Activated naive CD4-positive, alpha-beta T cell treated with anti-CD3 and anti-CD28 coated beads, Interleukin-2, amount 10 ng/mL, durations not matched to agents 7 days and 5 days (primary cell): Measurements from ENCODE around the gene GVQW3.

ENCODE experiments used
- CTCF ChIA-PET: fragments of 350-600 bp; sonication (Branson Sonifier 250); formaldehyde crosslinking; loops from one replicate; lab custom pipeline; 2021; ENCODE audit warnings: antibody characterized with exemption; lab: Charles Lee
- DNase-seq: peaks from one replicate; pipeline ENCODE4 v3.0.0-alpha.2; 2020
- H3K27ac Mint-ChIP-seq: one replicate; pipeline ENCODE4 v1.8.0; 2021; ENCODE audit warnings: mild to moderate bottlenecking, moderate library complexity, mixed read lengths
- H3K27me3 Mint-ChIP-seq: one replicate; pipeline ENCODE4 v1.8.0; 2021; ENCODE audit warnings: mild to moderate bottlenecking, mixed read lengths
- H3K36me3 Mint-ChIP-seq: one replicate; pipeline ENCODE4 v1.8.0; 2021; ENCODE audit warnings: mixed read lengths
- H3K4me1 Mint-ChIP-seq: one replicate; pipeline ENCODE4 v1.8.0; 2021; ENCODE audit warnings: mixed read lengths
- H3K4me3 Mint-ChIP-seq: one replicate; pipeline ENCODE4 v1.8.0; 2021; ENCODE audit warnings: mild to moderate bottlenecking, moderate library complexity, mixed read lengths
- H3K9me3 Mint-ChIP-seq: one replicate; pipeline ENCODE4 v1.8.0; 2021; ENCODE audit warnings: mixed read lengths

Gene GVQW3

DNA sequence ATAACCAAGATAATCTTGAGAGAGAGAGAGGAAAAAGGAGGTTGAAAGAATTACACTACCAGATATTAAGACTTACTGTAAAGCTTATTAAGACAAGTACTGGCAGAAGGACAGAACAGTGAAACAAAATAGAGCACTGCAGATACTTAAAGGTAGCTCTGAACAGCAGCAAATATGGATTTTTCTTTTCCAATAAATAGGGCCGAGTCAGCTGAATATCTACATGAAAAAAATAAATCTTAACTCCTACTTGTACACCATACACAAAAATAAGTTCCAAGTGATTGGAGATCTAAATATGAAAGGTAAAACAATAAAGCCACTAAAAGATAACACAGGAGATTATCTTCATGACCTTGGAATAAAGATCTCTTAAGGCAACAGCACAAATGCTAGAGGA is 12.6 kb upstream of the GVQW3 start:
- Mint-ChIP-seq H3K4me1 (peaks cover 14% of the 10 kb centered on the region), H3K27me3 (no peaks in the 10 kb centered on the region), H3K27ac (no peak overlapping the region), H3K9me3 (no peaks in the 10 kb centered on the region), H3K36me3 (peaks cover 5% of the 10 kb centered on the region), H3K4me3 (no peak overlapping the region)
- CTCF ChIA-PET = no interaction called here
- no peak for DNase-seq

DNA sequence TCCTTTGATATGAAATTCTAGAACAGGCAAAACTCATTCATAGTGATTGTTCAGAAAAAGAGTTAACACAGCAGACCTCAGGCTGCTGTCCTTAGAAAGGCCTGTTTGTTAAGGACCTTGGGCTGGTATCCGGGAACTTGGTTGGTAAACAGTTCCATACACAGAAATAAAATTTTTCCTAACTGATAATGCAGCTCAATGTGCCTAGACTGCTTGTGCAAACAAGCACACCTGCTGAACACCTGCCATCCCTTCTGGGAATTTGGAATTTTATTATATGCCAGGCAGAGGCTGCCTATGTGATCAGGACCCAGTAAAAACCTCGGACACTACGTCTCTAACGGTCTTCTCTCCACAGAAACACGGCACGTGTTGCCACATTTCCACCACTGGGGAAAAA is 11.7 kb upstream of the GVQW3 start:
- Mint-ChIP-seq H3K27me3 (no peaks in the 10 kb centered on the region), H3K4me1 (peaks cover 17% of the 10 kb centered on the region), H3K4me3 (no peak overlapping the region), H3K36me3 (peaks cover 3% of the 10 kb centered on the region), H3K27ac (no peak overlapping the region), H3K9me3 (no peaks in the 10 kb centered on the region)
- CTCF ChIA-PET = no interaction called here
- no peak for DNase-seq

DNA sequence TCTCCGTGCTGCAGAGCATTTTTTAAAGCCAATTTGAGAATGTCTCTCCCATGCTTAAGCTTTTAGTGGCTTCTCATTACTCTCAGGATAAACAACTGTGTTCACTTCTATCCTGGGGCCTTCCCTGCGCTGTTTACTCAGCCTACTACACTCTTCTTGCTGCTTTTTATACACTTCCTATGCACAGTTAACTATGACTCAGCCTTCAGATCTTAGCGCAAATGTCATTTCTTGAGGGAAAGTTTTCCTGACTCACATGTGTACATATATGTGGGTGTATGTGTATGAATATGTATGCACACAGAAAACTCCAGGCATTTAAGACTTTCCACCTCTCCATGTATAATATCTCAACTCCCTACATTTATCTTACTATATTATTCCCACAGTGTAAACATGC is 10.0 kb upstream of the GVQW3 start:
- no peak overlapping the region for H3K4me3 Mint-ChIP-seq

DNA sequence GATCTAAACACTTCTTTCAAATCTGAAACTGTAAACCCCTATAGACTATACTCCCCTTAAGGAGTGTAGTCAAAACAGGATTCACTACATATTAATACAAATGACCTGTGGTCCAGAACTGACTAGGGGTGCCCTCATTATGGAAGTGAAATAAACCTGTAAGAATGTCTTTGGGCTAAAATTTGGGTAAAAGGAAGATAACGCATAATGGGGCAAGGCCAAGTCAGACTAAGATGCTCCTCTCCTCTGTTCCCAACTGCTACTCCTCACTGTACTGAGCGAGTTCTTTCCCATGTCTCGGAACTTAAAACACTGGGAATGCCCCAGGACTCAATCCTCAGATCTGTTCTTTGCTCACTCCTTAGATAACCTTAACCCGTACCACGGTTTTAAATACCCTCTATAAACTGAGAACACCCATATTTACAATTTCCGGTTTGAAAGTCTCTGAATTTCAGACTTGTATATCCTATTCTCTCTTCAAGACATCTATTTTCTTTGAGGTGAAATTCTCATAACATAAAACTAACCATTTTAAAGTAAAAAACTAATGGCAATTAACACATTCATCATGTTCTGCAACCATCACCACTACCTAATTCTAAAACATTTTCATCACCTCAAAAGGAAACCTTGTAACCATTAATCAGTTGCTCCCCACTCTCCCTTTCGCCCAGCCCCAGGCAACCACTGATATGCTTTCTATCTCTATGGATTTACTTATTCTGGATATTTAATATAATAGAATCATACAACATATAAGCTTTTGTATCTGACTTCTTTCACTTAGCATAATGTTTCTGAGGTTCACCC is 4.2 kb upstream of the GVQW3 start:
- H3K36me3 Mint-ChIP-seq = peaks cover 5% of the 10 kb centered on the region
- H3K27me3 Mint-ChIP-seq = no peaks in the 10 kb centered on the region
- DNase-seq = no peak
- no peaks in the 10 kb centered on the region for H3K9me3 Mint-ChIP-seq
- H3K27ac Mint-ChIP-seq = no peak overlapping the region
- peaks cover 39% of the 10 kb centered on the region for H3K4me1 Mint-ChIP-seq
- H3K4me3 Mint-ChIP-seq = no peak overlapping the region
- CTCF ChIA-PET = no interaction called here

More for the DNA sequence above, 10.0 kb upstream of the GVQW3 start:
- CTCF ChIA-PET = no interaction called here
- H3K9me3 Mint-ChIP-seq = no peaks in the 10 kb centered on the region
- no peak overlapping the region for H3K27ac Mint-ChIP-seq
- no peaks in the 10 kb centered on the region for H3K27me3 Mint-ChIP-seq
- H3K36me3 Mint-ChIP-seq = no peaks in the 10 kb centered on the region
- peaks cover 16% of the 10 kb centered on the region for H3K4me1 Mint-ChIP-seq
- no peak for DNase-seq

DNA sequence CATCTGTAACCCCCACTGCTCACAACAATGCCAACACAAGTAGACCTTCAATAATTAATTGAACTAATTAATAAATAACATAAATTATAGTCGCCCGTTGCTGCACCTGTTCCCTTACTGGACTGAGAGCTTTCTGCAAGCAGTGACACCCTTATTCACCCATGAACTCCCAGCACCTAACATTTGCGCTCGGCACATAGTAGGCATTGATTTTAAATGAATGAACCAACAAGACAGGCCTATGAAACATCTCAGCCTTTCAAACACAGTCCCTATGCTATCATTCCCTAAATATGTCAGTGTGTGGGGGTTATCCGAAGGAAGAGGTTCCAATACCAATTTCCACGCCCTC is 1.3 kb upstream of the GVQW3 start:
- CTCF ChIA-PET = no interaction called here
- Mint-ChIP-seq H3K27ac (peak overlapping the region; percentile 96), H3K9me3 (no peaks in the 10 kb centered on the region), H3K27me3 (no peaks in the 10 kb centered on the region), H3K36me3 (peaks cover 8% of the 10 kb centered on the region), H3K4me3 (peak overlapping the region; percentile 97), H3K4me1 (peaks cover 48% of the 10 kb centered on the region)
- no peak for DNase-seq

DNA sequence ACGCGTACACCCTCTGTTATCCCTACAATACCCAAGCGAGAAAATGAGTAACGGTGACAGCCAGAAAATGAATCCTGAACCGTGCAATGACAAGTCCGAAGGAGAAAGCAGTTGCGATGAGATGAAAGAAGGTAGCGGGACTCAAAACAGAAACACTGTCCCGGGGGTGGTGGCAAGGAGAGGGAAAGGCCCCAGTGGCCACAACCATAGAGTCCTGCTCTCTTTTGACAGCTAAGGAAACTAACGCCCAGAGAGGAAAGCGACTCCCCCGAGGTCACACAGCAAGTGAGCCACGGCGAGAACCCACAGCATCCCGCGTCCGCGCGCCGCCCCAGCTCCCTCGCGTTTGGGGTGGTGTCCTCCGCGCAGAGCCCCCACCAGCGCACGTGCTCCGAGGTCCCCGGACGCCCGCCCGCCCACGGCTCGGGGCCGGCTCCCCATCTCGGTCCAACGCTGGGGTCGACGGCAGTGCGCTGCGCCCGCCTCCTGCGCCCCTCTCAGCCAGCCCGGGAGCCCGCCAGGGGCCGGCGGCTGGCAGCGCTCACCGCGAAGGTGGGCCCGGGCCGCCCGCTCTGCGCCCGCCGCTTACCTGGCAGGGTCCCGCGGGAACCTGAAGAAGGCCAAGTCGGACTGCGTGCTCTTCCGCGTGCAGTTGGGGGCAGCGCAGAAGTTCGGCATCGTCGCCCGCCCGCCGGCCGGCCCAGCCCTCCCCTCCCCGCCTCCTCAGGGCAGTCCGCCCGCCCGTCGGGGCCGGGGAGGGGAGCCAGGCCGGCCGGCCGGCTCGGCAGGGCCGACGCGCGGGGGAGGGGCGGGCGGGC is 755 bp upstream of the GVQW3 start:
- CTCF ChIA-PET = interaction anchor here (0.6 kb wide), 1 partner anchor 13 kb away, joined by 3 read pairs; no protein-coding TSS in a partner anchor
- DNase-seq = peak; percentile 71
- peaks cover 8% of the 10 kb centered on the region for H3K36me3 Mint-ChIP-seq

DNA sequence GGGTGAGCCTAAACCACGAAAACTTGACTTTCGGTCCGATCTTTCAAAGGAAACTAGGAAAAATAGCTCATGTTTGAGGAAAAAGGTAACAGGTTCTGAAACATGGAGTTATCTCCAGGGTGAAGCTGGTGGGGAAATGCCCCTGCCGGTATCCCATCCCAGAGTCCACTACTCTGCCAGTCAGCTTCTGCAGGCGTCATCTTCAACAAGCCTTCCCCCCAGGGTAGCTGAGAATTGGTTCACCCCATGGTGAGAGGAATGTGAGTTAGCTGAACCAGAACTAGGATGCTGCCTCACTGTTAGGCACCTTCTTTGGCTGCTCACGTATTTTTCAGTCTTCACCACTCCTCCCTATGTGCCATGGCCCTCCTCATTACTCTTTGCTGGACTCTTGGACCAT is 1.1 kb downstream of the GVQW3 start:
- Mint-ChIP-seq H3K4me3 (peak overlapping the region; percentile 86), H3K36me3 (peaks cover 8% of the 10 kb centered on the region), H3K27me3 (no peaks in the 10 kb centered on the region), H3K27ac (no peak overlapping the region), H3K4me1 (peaks cover 41% of the 10 kb centered on the region), H3K9me3 (no peaks in the 10 kb centered on the region)
- DNase-seq = no peak
- CTCF ChIA-PET = interaction anchor here (0.6 to 1.2 kb wide), 4 partner anchors 17 to 175 kb away, joined by 3 to 5 read pairs (median 4); no protein-coding TSS in a partner anchor

More for the DNA sequence above, 755 bp upstream of the GVQW3 start:
- no peaks in the 10 kb centered on the region for H3K27me3 Mint-ChIP-seq
- H3K4me1 Mint-ChIP-seq = peaks cover 46% of the 10 kb centered on the region
- no peaks in the 10 kb centered on the region for H3K9me3 Mint-ChIP-seq
- peak overlapping the region; percentile 97 for H3K4me3 Mint-ChIP-seq
- peak overlapping the region; percentile 96 for H3K27ac Mint-ChIP-seq

DNA sequence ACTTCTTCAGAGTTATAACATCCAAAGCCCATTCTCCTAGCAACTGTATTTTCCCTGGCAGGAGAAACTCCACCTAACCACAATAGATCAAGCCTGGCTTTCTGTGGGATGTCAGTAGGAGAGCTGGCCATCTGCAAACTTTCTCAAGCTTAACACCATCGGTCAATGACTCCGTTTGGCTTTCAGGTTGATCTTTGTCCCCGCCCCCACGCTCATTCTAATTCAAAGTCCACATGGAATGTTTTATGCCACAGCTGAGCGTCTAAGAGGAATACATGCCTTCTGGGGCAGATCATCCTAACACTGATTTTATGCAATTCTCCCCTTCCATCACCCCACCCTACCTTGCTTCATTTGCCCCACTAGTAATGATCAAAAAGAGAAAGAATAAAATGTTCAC is 4.8 kb downstream of the GVQW3 start:
- no peak for DNase-seq
- no peak overlapping the region for H3K4me3 Mint-ChIP-seq
- H3K27ac Mint-ChIP-seq = no peak overlapping the region

DNA sequence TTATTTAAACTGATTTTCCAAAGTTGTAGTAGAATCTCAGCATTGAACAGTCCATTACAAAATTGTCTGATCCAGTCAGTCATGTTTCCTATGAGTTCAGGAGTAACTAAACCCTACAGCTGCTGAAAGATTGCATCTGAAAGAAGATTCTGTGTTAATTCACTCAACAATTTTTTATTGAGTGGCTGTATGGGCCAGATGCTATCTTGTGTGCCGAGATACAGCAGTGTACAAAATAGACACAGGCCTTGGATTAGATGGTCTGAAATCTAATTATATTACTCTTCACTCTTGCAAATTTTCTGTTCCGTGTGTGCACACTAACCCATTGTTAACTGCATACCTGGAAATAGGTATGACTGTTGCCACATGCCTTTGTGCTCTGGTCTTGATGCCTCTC is 7.3 kb downstream of the GVQW3 start:
- H3K9me3 Mint-ChIP-seq = no peaks in the 10 kb centered on the region
- no peak overlapping the region for H3K27ac Mint-ChIP-seq
- no peaks in the 10 kb centered on the region for H3K4me1 Mint-ChIP-seq
- peaks cover 5% of the 10 kb centered on the region for H3K27me3 Mint-ChIP-seq
- peaks cover 2% of the 10 kb centered on the region for H3K36me3 Mint-ChIP-seq
- CTCF ChIA-PET = interaction anchor here (0.6 kb wide), 1 partner anchor 10 kb away, joined by 3 read pairs; no protein-coding TSS in a partner anchor
- no peak overlapping the region for H3K4me3 Mint-ChIP-seq
- DNase-seq = no peak

More for the DNA sequence above, 4.8 kb downstream of the GVQW3 start:
- Mint-ChIP-seq H3K9me3 (no peaks in the 10 kb centered on the region), H3K27me3 (no peaks in the 10 kb centered on the region), H3K4me1 (peaks cover 22% of the 10 kb centered on the region), H3K36me3 (peaks cover 3% of the 10 kb centered on the region)
- CTCF ChIA-PET = no interaction called here

DNA sequence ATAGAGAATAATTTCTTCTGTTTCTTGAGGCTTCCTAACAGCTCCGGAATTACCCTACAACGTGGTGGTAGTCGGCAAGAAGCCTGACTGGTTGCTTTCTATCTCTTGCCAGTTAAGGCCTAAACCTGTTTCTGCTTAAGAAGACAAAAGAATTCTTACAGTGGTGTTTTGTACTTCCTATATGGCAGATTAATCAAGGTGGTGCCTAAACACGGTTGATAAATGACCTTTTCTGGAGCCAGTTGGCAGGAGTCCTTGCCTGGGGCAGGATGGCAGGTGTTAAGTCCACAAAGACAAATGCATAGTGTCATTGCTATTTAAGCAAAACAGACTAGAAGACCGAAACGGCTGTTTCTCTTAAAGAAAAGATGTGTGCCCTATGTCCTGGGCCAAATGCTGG is 9.9 kb downstream of the GVQW3 start:
- peaks cover 6% of the 10 kb centered on the region for H3K27me3 Mint-ChIP-seq

DNA sequence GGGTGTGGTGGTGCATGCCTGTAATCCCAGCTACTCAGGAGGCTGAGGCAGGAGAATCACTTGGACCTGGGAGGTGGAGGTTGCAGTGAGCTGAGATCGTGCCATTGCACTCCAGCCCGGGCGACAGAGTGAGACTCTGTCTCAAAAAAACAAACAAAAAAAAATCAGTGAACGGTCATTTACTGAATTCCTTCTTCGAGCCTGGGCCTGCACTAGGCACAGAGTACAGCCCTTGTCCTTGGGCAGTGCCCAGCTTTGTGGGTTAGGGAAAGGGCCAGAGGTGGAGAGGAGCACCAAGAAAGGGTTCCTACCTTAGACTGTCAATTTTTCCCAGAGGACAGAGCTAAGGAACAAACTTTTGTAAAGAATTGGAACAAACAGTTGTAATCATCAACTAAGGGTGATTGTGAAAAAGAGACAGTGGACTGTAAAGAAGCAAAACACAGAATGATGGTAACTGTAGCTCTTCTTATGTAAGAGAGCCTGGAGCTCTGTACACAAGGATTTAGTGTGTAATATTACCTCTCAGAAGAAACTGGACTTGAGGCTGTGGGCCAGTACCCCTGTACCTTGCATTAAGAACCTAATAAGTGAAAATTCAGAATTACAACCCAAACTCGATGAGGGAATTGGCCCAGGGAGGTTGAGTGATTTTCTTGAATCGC is 10.8 kb downstream of the GVQW3 start:
- Mint-ChIP-seq H3K4me3 (no peak overlapping the region), H3K27ac (no peak overlapping the region), H3K27me3 (peaks cover 6% of the 10 kb centered on the region), H3K9me3 (no peaks in the 10 kb centered on the region), H3K36me3 (no peaks in the 10 kb centered on the region), H3K4me1 (no peaks in the 10 kb centered on the region)
- CTCF ChIA-PET = no interaction called here
- DNase-seq = no peak

More for the DNA sequence above, 9.9 kb downstream of the GVQW3 start:
- H3K36me3 Mint-ChIP-seq = no peaks in the 10 kb centered on the region
- H3K4me1 Mint-ChIP-seq = no peaks in the 10 kb centered on the region
- no peak overlapping the region for H3K4me3 Mint-ChIP-seq
- CTCF ChIA-PET = no interaction called here
- no peak overlapping the region for H3K27ac Mint-ChIP-seq
- no peaks in the 10 kb centered on the region for H3K9me3 Mint-ChIP-seq
- no peak for DNase-seq

DNA sequence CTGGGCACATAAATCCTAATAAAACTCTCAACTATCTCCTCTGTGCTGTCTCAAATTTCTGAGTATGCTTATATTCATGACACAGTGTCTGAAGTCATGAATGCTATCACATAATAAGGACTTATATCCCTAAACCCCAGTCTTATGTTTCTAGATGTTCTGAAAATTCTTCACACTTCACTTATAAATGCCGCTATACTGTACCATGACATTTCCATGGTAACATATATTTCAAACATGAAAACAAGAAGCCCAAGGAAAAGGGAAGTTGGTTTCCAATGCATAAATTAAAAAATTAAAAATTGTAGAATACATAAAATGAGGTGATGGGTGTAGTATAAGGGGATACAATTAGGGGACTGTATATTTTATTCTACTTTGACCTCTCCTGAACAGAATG is 11.7 kb downstream of the GVQW3 start:
- CTCF ChIA-PET = no interaction called here
- no peak for DNase-seq
- H3K36me3 Mint-ChIP-seq = no peaks in the 10 kb centered on the region
- no peaks in the 10 kb centered on the region for H3K4me1 Mint-ChIP-seq
- H3K4me3 Mint-ChIP-seq = no peak overlapping the region
- H3K9me3 Mint-ChIP-seq = no peaks in the 10 kb centered on the region
- no peak overlapping the region for H3K27ac Mint-ChIP-seq
- H3K27me3 Mint-ChIP-seq = peaks cover 7% of the 10 kb centered on the region

DNA sequence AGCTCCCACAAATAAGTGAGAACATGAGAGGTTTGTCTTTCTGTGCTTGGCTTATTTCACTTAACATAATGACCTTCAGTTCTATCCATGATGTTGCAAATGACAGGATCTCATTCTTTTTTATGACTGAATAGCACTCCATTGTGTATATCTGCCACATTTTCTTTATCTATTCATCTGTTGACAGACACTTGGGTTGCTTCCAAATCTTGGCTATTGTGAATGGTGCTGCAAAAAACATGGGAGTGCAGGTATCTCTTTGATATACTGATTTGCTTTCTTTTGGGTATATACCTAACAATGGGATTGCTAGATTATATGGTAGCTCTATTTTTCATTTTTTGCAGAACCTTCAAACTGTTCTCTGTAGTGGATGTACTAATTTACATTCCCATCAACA is 13.3 kb downstream of the GVQW3 start:
- no peaks in the 10 kb centered on the region for H3K9me3 Mint-ChIP-seq
- DNase-seq = no peak
- H3K4me1 Mint-ChIP-seq = no peaks in the 10 kb centered on the region
- no peak overlapping the region for H3K27ac Mint-ChIP-seq
- no peak overlapping the region for H3K4me3 Mint-ChIP-seq
- CTCF ChIA-PET = no interaction called here
- no peaks in the 10 kb centered on the region for H3K36me3 Mint-ChIP-seq
- H3K27me3 Mint-ChIP-seq = peaks cover 11% of the 10 kb centered on the region

DNA sequence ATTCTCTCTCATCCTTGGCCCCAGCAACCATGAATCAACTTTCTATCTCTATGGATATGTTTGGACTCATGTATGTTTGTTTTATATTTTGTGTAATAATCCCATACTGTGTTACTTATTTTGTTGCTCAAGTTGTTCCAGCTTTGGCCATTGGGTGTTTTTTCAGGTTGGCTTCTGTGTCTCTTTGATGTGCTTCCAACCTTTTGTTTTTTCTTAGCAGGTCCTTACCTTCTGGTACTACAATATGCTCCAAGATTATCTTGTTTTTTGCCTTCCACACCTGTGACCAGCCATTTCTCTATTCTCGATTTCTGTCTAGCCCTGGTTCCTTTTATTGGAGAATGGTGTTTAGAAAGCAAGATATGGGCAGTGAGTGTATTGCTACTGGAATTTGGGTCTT is 14.2 kb downstream of the GVQW3 start:
- Mint-ChIP-seq H3K27ac (no peak overlapping the region), H3K4me1 (no peaks in the 10 kb centered on the region), H3K4me3 (no peak overlapping the region), H3K9me3 (no peaks in the 10 kb centered on the region), H3K27me3 (peaks cover 11% of the 10 kb centered on the region), H3K36me3 (no peaks in the 10 kb centered on the region)
- no peak for DNase-seq
- CTCF ChIA-PET = no interaction called here
